Sigmoid colon (tissue), 7 donors: ENCODE measurements around the gene TUBGCP6. TPM values are rescaled to one million over a fixed set of nuclear protein-coding genes. Genes with fewer than 3 reads are reported as not detected.

ENCODE experiments used
- DNase-seq: peaks from one replicate; pipeline ENCODE4 v3.0.0-alpha.2; 2019
- H3K27ac ChIP-seq, 4 donors: fragments of 200-600 bp; sonication (generic); one replicate each; pipeline ENCODE4 v1.5.1; 2016 to 2019; ENCODE audit warnings: mild to moderate bottlenecking in 1 of 4
- H3K27me3 ChIP-seq, 3 donors: fragments of 200-600 bp; sonication (generic); one replicate each; pipeline ENCODE4 v1.5.1; 2019; ENCODE audit warnings: mild to moderate bottlenecking in 1 of 3
- H3K36me3 ChIP-seq, 4 donors: fragments of 200-600 bp; sonication (generic); one replicate each; pipeline ENCODE4 v1.5.1; 2016 to 2019
- H3K4me1 ChIP-seq, 4 donors: fragments of 200-600 bp; sonication (generic); one replicate each; pipeline ENCODE4 v1.5.1; 2017 to 2019
- H3K4me3 ChIP-seq, 4 donors: fragments of 200-600 bp; sonication (generic); one replicate each; pipeline ENCODE4 v1.5.1; 2017 to 2019; ENCODE audit warnings: mild to moderate bottlenecking in 2 of 4, moderate library complexity in 1 of 4
- H3K9me3 ChIP-seq, 4 donors: fragments of 200-600 bp in 3 of 4; sonication (generic) in 3 of 4; one replicate each; pipeline versions ENCODE4 v1.5.1 to v1.6.1; 2013 to 2019
- EP300 ChIP-seq, 4 donors: sonication (generic); formaldehyde crosslinking; IDR thresholded peaks; one replicate each; pipeline ENCODE4 v1.6.1; 2017; ENCODE audit warnings: antibody characterized with exemption in 4 of 4
- POLR2A ChIP-seq, 2 donors: fragments of 450-650 bp; IDR thresholded peaks; one replicate each; pipeline ENCODE4 v1.6.1; 2016; ENCODE audit warnings: antibody characterized with exemption in 2 of 2, mild to moderate bottlenecking in 2 of 2, moderate library complexity in 2 of 2
- POLR2AphosphoS5 ChIP-seq, 4 donors: sonication (generic); formaldehyde crosslinking; IDR thresholded peaks; one replicate each; pipeline ENCODE4 v1.6.1; 2017; ENCODE audit warnings: antibody characterized with exemption in 4 of 4
- WGBS, 2 donors: extraction: QIAGEN DNeasy Blood & Tissue Kit; methylation state at CpG; one replicate each; pipeline ENCODE4 v1.1.7; 2013; 5-methylcytosine and 5-hydroxymethylcytosine counted together
- intact Hi-C: fragments of 100-400 bp; cut with DNase I; formaldehyde crosslinking; loops from one replicate; pipeline ENCODE4 v1.15.1; 2023
- polyA plus RNA-seq, 3 donors: library from polyadenylated mRNA; stranded (reverse); fragments of 200-250 nt; gene quantifications; one replicate each; pipeline ENCODE4 v1.2.3, GENCODE V29; 2013
- total RNA-seq, 4 donors: library from RNA; depleted of rRNA; stranded (reverse); fragments of >200 nt; gene quantifications; one replicate each; pipeline ENCODE4 v1.1.0, GENCODE V29; 2016
- TF ChIP-seq, protein P1 (sequence below), 4 experiments: fragments of 450-650 bp in 3 of 4; fragments of 200-600 bp in 1 of 4; IDR thresholded peaks; one replicate each; pipeline ENCODE4 v1.5.1; 2016 to 2019; ENCODE audit warnings: antibody characterized with exemption in 4 of 4, mild to moderate bottlenecking in 3 of 4, moderate library complexity in 2 of 4
- donor health status: healthy with polysubstance abuse.
- donor health status: Bipolar disorder and iron deficiency.
- donor health status: healthy.

The TUBGCP6 gene
- total and polyA plus RNA-seq, 7 donors = 4.6 to 67.0 (median 26.4) TPM

DNA sequence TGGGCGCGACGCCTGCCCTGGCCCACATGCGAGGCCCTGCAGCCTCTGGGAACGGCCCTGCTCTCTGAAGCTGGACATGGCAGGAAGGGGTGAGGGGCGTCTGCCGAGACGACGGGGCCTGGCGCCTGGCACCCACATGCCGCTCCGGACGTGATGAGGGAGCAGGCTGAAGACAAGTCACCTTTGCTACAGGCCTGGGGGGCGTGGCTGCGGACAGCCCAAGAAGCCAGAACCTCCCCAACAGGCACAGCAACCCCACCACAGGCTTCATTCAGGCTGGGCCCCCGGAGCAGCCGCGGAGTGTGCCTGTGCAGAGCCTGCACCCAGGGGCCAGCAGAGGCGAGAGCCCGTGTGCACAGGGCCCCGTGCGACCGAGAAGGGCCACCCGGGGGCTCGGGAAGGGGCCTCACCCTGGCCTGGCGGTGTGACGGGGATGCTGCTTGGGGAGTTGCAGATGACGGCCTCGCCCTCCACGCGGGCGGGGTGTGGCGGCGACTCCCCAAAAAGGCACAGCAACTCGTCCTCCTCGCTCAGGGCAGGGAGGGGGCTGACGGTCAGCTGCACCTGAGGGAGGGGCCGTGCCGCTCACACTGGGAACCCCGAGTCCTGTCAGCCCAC lies 42.0 kb upstream of the TUBGCP6 start:
- intact Hi-C loops = no loop called here
- no peak for DNase-seq
- Histone ChIP-seq H3K36me3 (peaks cover 66 to 88% (median 73%) of the 10 kb centered on the region in 4 donors), H3K4me3 (no peak overlapping the region), H3K4me1 (peaks cover 0 to 15% (median 12%) of the 10 kb centered on the region in 4 donors), H3K27ac (no peak overlapping the region), H3K27me3 (no peaks in the 10 kb centered on the region), H3K9me3 (no peaks in the 10 kb centered on the region)
- TF ChIP-seq EP300 (IDR thresholded peaks at IDR 0.05) (no peak), POLR2A (IDR thresholded peaks at IDR 0.05) (no peak), POLR2AphosphoS5 (IDR thresholded peaks at IDR 0.05) (no peak)
- TF ChIP-seq, protein P1, sequence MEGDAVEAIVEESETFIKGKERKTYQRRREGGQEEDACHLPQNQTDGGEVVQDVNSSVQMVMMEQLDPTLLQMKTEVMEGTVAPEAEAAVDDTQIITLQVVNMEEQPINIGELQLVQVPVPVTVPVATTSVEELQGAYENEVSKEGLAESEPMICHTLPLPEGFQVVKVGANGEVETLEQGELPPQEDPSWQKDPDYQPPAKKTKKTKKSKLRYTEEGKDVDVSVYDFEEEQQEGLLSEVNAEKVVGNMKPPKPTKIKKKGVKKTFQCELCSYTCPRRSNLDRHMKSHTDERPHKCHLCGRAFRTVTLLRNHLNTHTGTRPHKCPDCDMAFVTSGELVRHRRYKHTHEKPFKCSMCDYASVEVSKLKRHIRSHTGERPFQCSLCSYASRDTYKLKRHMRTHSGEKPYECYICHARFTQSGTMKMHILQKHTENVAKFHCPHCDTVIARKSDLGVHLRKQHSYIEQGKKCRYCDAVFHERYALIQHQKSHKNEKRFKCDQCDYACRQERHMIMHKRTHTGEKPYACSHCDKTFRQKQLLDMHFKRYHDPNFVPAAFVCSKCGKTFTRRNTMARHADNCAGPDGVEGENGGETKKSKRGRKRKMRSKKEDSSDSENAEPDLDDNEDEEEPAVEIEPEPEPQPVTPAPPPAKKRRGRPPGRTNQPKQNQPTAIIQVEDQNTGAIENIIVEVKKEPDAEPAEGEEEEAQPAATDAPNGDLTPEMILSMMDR (IDR thresholded peaks at IDR 0.05) = no peak
- 87 to 90% methylated on average over 40 of the region's 40 CpGs for WGBS, 2 donors

GRCh38 chr22:50286275-50286674 lies 41.5 kb upstream of the TUBGCP6 start:
- H3K9me3 ChIP-seq = no peaks in the 10 kb centered on the region
- H3K4me1 ChIP-seq = peaks cover 0 to 15% (median 9%) of the 10 kb centered on the region in 4 donors
- no peak overlapping the region for H3K4me3 ChIP-seq
- H3K27ac ChIP-seq = no peak overlapping the region
- DNase-seq = no peak
- H3K36me3 ChIP-seq = peaks cover 71 to 91% (median 79%) of the 10 kb centered on the region in 4 donors
- intact Hi-C loops = no loop called here
- WGBS, 2 donors = 71 to 85% methylated on average over 21 of the region's 21 CpGs
- TF ChIP-seq EP300 (IDR thresholded peaks at IDR 0.05) = no peak
- TF ChIP-seq POLR2AphosphoS5 (IDR thresholded peaks at IDR 0.05) = no peak
- no peak for TF ChIP-seq POLR2A (IDR thresholded peaks at IDR 0.05)
- TF ChIP-seq, protein P1 (IDR thresholded peaks at IDR 0.05) = no peak
- H3K27me3 ChIP-seq = no peaks in the 10 kb centered on the region

GRCh38 chr22:50285568-50286229 lies 40.9 kb upstream of the TUBGCP6 start:
- Histone ChIP-seq H3K27ac (no peak overlapping the region), H3K27me3 (no peaks in the 10 kb centered on the region), H3K36me3 (peaks cover 77 to 93% (median 85%) of the 10 kb centered on the region in 4 donors), H3K9me3 (no peaks in the 10 kb centered on the region), H3K4me1 (peaks cover 0 to 15% (median 9%) of the 10 kb centered on the region in 4 donors), H3K4me3 (no peak overlapping the region)
- TF ChIP-seq, protein P1 (IDR thresholded peaks at IDR 0.05) = no peak
- no peak for TF ChIP-seq POLR2AphosphoS5 (IDR thresholded peaks at IDR 0.05)
- no peak for TF ChIP-seq POLR2A (IDR thresholded peaks at IDR 0.05)
- TF ChIP-seq EP300 (IDR thresholded peaks at IDR 0.05) = no peak
- intact Hi-C loops = no loop called here
- no peak for DNase-seq
- 94 to 95% methylated on average over 33 to 34 of the region's 34 CpGs for WGBS, 2 donors

DNA sequence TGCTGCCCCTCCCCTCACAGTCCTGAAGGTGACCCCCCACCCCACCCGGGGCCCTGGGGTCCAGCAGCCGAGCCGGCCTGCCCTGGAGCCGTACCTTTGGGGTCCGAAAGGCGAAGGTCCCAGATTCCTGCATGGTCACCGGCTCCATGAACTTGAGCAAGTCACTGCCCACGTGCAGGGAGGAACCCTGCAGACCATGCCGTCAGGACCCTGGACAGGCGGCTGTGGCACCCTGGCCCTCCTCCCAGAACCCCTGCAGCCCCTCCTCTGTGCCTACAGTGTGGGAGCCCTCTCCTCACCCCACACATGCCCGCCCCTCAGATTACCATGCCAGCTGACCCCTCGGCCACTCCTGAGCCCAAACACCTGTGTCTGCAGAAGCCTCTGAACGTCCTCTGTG lies 39.7 kb upstream of the TUBGCP6 start:
- TF ChIP-seq EP300 (IDR thresholded peaks at IDR 0.05) (no peak), POLR2A (IDR thresholded peaks at IDR 0.05) (no peak), POLR2AphosphoS5 (IDR thresholded peaks at IDR 0.05) (no peak)
- TF ChIP-seq, protein P1 (IDR thresholded peaks at IDR 0.05) = no peak
- peaks cover 79 to 95% (median 89%) of the 10 kb centered on the region in 4 donors for H3K36me3 ChIP-seq
- H3K27me3 ChIP-seq = no peaks in the 10 kb centered on the region
- intact Hi-C loops = no loop called here
- no peak overlapping the region for H3K27ac ChIP-seq
- 90 to 91% methylated on average over 13 of the region's 13 CpGs for WGBS, 2 donors
- H3K4me1 ChIP-seq = peaks cover 0 to 15% (median 9%) of the 10 kb centered on the region in 4 donors
- no peaks in the 10 kb centered on the region for H3K9me3 ChIP-seq
- no peak for DNase-seq
- H3K4me3 ChIP-seq = no peak overlapping the region
